Fibroblast of skin of left quadriceps (primary cell): ENCODE measurements around the gene PNPT1.
"Not testable (repeated sequence)": the region's sequence is repeated elsewhere in the genome, so short reads cannot be mapped to it uniquely, and the experiment has no call there.

Experiments used
- DNase-seq, 2 experiments: peaks; one replicate each; pipeline ENCODE4 v3.0.0-alpha.2; 2013; ENCODE audit warnings: low read depth in 2 of 2

Gene PNPT1

DNA sequence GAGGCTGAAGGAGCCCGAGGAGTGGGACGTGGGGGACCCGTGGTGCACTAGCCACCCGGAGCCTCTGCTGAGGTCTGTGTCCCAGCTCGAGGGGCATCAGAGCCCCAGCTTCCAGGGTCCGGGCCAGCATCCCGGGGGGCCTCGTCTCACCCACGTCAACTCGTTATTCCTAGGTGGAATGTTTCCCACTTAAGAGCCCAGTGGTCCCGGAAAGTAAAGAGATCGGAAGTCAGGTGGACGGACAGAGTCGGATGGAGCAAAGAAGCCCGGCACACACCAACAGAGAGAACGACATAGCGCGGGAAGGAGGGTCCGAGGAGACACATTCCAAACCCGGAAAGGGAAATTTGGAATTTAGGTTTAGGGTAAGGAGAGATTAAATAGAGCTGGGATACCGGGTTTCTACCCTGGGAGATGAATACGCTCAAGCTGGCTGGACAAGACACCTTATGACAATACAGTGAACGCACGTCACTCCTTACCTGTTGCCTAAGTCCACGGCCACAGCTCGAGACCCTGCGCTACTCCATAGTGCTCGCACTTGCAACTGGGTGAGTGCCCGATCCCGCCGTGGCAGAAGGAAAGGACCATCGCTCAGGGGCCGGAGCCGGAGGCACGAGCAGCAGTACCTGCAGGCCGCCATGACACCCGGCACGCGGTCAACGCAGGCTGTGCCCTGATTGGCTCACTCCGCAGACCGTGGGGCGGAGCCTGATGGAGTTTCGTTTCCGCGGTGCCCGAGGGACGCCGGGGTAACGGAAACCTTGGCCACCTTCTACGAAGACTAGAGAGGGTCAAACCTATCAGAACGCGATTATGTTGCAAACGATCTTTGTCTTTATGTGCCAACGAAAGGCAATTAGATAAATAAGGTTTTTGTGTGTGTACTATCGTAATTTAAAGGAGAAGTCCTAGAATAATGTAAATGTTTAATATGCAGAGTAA is at the start of gene PNPT1:
PNPT1 (minus strand) TSS at position 664 of the 945 bp plus-strand sequence; CDS start at position 643, 21 bp downstream.
- peak; percentile 84 for DNase-seq

DNA sequence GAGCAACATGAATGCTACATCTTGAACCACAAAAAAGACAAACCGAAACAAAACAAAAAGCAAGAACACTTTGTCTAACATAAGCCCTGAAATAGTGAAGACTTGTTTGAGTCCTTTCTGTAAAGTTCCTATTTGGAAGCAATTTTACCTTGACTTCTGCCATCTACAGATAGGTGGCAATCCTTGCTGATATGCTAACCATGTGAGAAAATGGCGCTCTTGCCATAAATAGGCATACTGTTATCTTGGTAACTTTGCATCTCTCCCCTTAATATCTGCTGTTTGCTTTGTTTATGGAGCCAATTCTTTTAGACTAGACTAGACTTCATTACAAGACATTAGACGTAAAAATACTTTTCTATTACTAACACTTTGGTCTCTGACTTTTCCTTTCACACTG is 49.4 kb upstream of the PNPT1 start:
- no peak for DNase-seq

DNA sequence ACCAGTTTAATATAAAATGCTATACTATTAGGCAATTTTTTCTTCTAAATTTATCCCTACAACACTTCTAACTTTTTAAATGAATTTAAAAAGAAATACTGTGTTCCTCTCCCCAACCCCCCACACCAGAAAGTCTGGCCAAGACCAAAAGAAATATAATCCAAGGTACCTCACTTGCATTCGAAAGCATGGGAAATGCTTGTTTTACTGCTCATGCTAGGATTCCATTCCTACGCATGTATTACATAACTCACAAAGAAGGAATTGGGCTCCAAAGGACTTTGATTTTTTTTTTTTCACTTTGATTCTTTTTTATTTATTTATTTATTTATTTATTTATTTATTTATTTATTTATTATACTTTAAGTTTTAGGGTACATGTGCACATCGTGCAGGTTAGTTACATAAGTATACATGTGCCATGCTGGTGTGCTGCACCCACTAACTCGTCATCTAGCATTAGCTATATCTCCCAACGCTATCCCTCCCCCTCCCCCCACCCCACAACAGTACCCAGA is 42.4 kb upstream of the PNPT1 start:
- DNase-seq = not testable (repeated sequence)

DNA sequence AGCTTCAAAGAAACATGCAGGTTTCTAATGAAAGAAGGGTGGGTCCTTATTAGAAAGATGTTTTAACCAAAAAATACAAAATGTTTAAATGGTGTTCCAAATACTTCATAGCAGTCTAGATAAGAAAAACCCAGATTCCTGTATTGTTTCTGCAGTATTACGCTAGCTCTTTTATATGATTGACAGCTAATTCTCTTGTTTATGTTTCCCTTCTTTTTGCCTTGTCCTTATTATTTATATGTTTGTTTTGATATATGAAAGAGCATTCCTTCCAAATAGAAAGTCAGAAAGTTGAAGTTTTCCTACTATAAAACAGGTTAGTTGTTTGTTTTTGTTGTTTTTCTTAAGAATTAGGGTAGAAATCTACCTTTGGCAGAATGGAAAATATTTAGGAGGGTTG is 41.1 kb upstream of the PNPT1 start:
- no peak for DNase-seq

DNA sequence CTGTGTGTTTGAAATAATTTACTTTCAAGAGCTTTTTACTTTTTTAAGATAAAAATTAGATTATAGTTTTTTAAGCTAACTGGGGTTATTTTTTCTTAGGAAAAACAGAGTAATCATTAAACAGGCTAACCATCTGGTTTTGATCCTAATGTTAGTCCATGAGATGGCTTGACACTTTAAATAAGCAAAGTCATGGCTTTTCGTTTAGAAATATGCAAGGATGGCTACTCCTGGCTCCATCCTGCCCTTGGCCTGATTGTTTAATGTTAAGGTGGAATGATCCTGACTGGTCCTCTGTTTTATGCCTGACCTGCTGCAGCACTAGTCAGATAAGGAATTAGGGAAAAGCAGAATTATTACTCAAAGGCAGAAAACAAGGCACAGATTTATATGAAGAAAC is 39.7 kb upstream of the PNPT1 start:
- DNase-seq = no peak

DNA sequence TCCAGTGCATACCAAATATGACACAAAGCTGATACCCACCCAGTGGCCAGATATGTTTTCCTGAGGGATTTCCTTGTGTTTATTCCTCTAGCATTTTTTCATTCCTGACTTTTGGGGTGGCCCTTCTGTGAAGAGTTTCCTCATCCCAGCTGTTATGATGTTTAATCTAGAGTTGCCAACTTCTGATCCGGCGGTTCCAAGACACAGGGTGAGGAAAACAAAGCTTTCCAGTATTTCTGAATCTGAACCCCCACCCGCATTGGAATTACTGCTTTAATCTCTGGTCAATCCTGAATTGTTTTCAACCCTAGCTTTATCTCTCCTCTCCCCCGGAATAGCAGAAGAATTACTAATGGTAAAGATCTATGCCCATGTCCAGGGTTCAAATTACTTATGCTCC is 39.2 kb upstream of the PNPT1 start:
- DNase-seq = no peak

DNA sequence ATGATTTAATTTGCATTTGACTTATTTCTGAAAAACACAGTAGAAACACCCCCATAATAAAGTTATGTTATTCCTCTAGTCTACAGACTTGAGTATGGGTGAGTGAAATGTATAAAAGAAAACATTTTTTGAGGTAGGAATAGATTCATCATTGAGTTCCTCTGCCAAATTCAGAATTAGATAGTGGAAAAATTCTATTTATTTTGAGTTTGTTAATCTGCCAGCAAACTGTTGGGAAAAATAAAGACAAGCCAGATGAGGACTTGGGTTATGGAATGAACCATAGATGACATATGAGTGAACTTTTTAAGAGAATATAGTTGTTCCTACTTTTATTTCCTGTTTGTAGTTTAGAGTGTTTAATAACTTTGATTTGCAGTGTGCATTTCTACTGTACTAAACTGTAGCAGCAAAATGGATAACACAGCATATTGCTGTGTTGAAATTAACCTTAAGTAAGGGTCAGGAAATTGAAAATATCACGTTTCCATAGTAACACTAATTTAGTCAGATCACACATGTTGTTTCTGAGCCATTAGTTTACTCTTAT is 35.6 kb upstream of the PNPT1 start:
- DNase-seq = no peak

DNA sequence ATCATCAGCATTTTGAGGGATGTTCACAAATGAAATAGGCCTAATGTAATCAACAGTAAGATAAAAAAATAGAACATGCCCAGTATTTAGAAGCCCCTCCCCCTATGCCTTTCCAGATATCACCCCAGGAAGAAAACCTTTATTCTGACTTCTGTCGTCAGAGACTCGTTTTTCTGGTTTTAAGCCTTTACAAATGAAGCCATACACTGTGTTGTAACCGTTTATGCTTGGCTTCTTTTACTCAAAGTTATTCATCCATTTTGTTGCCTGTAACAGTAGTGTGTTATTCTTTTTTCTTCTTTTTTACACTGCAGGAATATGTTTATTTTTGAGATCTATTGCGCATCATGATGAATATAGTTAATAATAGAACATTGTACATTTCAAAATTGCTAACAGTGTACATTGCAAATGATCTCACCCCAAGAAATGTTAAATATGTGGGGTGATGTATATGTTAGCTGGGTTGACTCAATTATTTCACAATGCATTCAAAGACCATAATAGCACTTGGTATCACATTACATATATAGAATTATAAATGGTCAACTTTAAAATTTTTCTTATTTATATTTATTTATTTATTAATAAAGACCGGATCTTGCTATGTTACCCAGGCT is 28.1 kb upstream of the PNPT1 start:
- DNase-seq = peak; percentile 33 to 37

DNA sequence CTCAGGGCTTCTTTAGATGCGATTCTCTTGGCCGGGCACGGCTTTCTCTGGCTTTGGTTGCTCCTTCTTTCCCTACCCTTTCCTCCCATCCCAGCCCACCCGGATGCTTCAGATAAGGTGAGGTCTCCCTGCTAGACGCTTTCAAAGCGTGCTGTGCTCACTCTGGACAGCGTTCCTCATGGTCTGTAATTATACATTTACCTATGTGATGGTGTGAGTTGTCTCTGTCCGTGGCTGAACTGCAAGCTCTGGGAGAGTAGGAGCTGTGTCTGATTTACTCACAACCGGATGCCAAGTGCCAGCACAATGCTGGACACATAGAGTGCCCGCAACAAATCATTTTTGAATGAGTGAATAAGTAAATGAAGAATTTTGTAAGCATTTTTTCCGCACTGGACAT is 26.8 kb upstream of the PNPT1 start:
- DNase-seq = no peak

DNA sequence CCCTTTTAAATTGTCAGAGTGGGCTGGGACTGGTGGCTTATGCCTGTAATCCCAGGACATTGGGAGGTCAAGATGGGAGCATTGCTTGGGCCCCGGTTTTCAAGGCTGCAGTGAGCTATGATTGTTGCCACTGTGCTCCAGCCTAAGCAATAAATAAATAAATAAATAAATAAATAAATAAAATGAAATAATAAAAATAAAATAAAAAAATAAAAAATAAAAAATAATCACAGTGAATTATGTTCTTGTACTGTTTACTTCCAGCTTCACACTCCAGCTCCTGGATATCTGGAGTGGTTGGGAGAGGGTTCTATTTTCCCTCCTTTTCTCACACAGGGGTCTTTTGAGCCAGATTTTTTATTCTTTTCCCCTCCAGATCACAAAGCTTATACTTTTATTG is 26.2 kb upstream of the PNPT1 start:
- no peak for DNase-seq

DNA sequence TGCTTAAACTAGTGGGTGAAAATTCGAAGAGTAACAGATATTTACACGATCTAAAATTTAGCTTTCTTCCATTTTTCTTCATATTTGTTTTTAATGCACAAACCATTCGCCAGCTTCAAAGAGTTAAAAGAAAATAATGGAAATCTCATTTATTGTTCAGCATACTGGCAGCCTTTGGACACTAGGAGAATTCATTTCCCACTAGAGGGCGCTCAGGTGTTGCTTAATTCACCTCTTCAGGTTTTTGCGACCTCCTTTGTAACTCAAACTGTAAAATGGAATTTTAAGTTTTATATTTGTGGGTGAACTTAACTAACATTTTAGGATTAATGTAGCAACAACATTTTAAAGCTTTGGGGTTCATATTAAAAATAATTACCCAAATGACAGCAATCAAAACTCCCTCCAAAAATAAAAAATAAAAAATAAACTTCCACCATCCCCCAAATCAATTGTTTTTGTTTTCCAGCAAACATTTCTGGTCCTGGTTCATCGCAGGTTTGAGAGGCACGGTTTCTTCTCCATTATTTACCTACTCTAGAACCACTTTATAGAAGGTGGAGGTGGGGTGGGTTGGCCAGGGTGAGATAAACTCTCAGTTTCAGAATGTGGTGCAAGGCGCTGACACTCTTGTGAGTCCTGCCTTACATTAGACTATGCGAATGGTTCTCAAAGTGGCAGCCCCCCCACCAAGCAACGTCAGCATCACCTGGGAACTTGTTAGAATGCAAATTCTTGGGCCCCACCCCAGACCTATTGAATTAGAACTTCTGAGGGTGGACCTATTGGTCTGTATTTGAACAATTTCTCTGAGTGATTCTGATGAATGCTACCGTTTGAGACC is 24.7 kb upstream of the PNPT1 start:
- DNase-seq = peak; percentile 50 to 51

DNA sequence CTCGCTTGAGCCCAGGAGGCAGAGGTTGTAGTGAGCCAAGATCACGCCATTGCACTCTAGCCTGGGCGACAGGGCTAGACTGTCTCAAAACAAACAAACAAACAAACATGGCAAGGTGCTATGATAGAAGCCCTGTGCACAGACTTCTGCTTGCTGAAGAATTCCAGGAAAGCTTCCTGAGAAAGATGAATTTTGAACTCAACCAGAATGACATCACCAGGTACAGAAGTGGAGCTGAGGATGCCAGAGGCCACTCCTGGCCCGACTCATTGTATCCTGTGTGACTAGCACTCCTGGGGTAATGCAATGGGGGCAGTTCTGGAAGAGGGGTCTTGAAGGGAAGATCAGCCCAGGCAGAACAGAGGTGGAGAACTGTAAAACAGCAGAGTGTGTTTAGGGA is 22.0 kb upstream of the PNPT1 start:
- DNase-seq = no peak

DNA sequence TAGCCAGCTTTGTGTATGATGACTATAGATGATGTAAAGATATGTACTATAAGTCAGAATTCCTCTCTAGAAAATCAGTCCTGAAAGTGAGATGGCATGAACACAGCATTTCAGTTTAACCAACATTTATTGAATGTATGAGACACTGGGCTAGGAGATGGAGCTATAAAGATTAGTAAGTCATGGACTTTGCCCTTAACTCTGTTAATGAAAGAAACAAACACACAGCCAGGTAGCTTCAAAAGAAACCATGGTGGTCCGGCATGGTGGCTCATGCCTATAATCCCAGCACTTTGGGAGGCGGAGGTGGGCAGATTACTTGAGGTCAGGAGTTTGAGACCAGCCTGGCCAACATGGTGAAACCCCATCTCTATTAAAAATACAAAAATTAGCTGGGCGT is 21.5 kb upstream of the PNPT1 start:
- not testable (repeated sequence) for DNase-seq

DNA sequence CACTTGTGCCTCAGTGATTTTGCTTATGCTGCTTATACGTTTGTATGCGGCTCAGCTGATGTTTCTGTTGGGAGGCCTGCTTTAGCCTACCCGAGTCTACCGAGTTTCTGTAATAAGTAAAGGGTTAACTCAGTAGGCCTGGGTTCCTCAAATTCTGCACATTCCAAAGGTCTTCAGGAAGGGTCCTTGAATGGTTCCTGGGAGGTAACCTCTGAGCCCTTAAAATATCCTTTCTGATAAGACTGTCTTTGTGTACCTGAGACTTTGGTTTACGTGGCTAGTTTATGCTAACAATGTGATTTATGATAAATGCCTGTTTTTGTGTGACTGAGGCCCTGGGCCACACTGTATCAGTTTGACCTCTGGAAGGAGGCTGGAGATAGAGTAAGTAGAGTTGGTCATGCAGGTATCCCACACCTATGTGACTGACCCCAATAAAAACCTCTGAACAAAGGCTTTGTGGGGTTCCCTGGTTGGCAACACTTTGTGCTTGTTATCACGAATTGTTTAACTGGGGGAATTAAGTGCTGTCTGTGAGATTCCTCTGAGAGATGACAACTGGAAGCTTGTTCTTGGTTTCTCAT is 18.9 kb upstream of the PNPT1 start:
- no peak for DNase-seq

DNA sequence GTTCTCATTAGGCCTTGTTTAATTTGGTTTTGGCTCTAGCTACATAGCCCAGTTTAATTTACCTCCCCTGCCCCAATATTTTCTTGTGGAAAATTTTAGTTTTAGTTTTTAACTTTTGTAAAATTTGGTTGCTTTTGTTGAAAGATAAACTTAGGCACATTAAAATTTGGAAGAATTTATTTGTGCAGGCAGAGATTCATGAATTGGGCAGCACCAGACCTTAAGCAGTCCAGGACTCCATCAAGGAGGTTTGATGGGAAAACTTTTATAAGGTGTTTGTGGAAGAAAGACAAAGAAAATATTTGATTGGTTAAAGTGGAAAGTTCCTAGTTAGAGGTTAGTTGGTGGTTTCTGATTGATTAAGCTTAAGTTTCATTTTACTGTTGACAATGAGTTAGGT is 16.4 kb upstream of the PNPT1 start:
- DNase-seq = no peak

DNA sequence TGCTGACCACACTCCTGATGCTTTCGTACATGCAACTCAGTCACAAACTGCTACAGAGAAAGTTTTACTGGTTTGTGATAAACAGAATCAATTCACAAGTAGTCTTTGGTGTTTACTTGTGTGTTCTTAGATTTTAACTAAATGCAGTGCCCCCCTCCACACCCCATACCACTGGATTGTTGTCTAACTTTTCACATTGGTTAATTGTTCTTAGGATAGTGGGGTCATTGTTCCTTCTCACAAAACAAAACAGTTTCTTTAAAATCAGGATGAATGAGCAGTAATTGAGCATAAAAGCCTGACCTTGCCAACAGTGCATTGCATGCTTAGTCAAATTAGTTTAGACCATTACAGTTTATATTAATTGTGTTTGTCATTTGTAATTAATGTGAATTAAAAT is 14.1 kb upstream of the PNPT1 start:
- DNase-seq = no peak

DNA sequence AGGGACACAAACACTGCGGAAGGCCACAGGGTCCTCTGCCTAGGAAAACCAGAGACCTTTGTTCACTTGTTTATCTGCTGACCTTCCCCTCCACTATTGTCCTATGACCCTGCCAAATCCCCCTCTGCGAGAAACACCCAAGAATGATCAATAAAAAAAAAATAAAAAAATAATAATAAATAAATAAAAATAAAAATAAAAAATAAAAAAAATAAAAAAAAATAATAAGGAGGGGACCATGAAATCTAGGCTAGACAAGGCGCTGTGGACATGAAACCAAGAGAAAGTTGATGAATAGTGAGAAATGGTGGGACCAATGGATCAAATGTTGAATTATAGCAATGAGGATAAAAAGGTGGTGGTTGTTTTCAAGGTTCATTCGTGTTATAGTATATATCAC is 12.6 kb upstream of the PNPT1 start:
- not testable (repeated sequence) for DNase-seq

DNA sequence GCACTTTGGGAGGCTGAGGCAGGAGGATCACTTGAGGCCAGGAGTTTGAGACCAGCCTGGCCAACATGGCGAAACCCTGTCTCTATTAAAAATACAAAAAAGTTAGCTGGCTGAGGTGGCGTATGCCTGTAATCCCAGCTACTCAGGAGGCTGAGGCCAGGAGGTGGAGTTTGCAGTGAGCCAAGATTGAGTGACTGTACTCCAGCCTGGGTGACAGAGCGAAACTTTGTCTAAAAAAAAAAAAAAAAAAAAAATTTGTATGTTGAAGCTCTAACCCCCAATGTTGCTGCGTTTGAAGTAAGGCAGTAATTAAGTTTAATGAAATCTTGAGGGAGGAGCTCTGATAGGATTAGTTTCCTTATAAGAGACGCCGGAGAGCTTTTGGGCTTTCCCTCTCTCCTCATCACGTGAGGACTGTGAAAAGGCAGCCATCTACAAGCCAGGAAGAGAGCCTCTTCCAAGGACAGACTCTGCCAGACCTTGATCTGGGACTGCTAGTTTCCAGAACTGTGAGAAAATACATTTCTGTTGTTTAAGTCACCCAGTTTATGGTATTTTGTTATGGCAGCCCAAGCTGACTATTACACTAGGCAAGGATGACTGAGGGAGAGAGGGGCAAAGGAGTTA is 11.5 kb upstream of the PNPT1 start:
- no peak for DNase-seq

DNA sequence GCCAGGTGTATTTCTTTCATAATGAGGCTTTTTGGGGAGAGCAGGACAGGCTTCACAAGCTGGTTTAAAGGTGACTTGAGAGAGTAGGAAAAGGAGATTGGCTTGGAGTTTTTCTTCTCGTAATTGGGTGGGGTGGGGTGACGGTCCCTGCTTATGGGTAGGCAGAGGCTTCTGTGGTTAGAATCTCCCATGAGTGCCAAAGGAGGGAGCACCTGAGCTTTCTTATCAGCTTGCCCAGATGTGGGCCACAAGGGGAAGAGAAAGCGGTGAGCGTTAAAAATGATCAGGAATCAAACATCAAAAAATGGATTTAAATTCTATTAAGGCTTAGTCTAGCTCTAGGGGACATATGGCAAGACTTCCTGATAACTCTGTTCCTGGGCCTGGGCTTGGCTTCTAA is 9.7 kb upstream of the PNPT1 start:
- no peak for DNase-seq

DNA sequence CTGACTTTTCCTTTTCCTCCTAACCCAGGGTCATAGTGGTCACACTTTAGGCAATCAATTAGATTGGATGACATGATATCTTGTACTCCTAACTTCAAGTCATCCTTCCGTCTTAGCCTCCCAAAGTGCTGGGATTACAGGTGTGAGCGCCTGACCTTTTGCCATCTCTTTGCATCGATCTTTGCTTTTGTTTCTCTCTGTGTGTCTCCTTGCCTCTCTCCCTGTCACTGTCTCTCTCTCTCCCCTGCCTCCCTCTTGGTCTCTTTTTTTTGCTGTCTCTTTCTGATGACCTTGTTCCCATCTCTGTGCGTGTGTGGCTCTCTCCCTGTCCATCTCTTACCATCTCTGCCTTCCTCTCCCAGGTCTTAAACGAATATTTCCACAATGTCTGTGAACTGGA is 904 bp downstream of the PNPT1 start:
- not testable (repeated sequence) for DNase-seq

DNA sequence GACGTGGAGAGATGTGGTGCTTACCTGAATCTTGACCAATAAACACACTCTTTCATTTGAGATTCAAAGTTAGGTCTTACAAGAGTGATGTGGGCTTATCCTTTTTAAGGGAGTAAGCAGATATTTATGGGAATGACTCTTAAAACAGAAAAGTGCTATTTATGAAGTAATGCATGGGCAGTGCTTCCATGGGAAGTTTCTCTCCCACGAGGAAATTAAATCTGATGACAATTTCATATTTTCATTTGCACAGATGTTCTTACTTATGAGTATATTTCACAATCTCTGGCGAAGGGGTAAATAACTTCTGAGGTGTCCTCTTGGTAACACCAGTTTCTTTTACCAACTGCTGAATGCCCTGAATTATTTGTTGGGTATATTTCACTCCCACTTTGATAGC is 21.0 kb downstream of the PNPT1 start:
- DNase-seq = no peak
